HUDEP-2 (cell line): ENCODE measurements around the gene CXorf49B.

Experiments used
- DNase-seq, 76 experiments: peaks; one replicate each; lab custom pipeline; 2025; ENCODE audit not compliant: unreplicated experiment in 76 of 76; lab: John Stamatoyannopoulos, UW

CXorf49B gene

GRCh38 chrX:71815121-71815905 lies 52.2 kb downstream of the CXorf49B start:
- no peak for DNase-seq

- no peak for DNase-seq
These were observed 52.7 kb downstream of the CXorf49B start for GRCh38 chrX:71815906-71816156.
